GM23338 (cell line): ENCODE measurements around the gene FAM241B. TPM values are rescaled to one million over a fixed set of nuclear protein-coding genes. Genes with fewer than 3 reads are reported as not detected.

Experiments
- ATAC-seq: fragments of 200-7000 bp; cut with Tn5 transposase; 3 replicates; pipeline ENCODE4 v1.9.1; 2020
- DNase-seq: peaks from one replicate; pipeline ENCODE4 v3.0.0-alpha.2; 2015; ENCODE audit warnings: low spot score
- H2AFZ ChIP-seq: fragments of 200-600 bp; sonication (generic); 2 replicates; pipeline ENCODE4 v1.8.0; 2016; ENCODE audit warnings: antibody characterized with exemption, mild to moderate bottlenecking, moderate library complexity
- H3F3A ChIP-seq: fragments of 200-600 bp; sonication (generic); replicated peaks from 2 replicates; pipeline ENCODE4 v1.8.0; 2017; ENCODE audit warnings: antibody characterized with exemption, mixed run types, low read depth
- H3K27ac ChIP-seq: fragments of 200-600 bp; sonication (generic); 2 replicates; pipeline ENCODE4 v1.6.1; 2016; ENCODE audit warnings: low read depth
- H3K27me3 ChIP-seq: fragments of 200-600 bp; sonication (generic); 2 replicates; pipeline ENCODE4 v1.8.0; 2016; ENCODE audit warnings: mild to moderate bottlenecking, mixed run types, moderate library complexity; ENCODE audit not compliant: insufficient read depth
- H3K36me3 ChIP-seq: fragments of 200-600 bp; sonication (generic); 2 replicates; pipeline ENCODE4 v1.8.0; 2016; ENCODE audit warnings: mild to moderate bottlenecking; ENCODE audit not compliant: insufficient read depth
- H3K4me1 ChIP-seq: fragments of 200-600 bp; sonication (generic); 2 replicates; pipeline ENCODE4 v1.8.0; 2016; ENCODE audit warnings: mild to moderate bottlenecking, moderate library complexity; ENCODE audit not compliant: insufficient read depth
- H3K4me2 ChIP-seq: fragments of 200-600 bp; sonication (generic); 2 replicates; pipeline ENCODE4 v1.7.1; 2017; ENCODE audit warnings: mixed run types
- H3K4me3 ChIP-seq: fragments of 200-600 bp; sonication (generic); 2 replicates; pipeline ENCODE4 v1.6.1; 2016; ENCODE audit warnings: mixed run types
- H3K79me2 ChIP-seq: fragments of 200-600 bp; sonication (generic); replicated peaks from 2 replicates; pipeline ENCODE4 v1.8.0; 2017; ENCODE audit warnings: mild to moderate bottlenecking; ENCODE audit not compliant: insufficient read depth
- H3K9me2 ChIP-seq: fragments of 200-600 bp; sonication (generic); 2 replicates; pipeline ENCODE4 v1.8.0; 2017; ENCODE audit not compliant: insufficient read depth
- H4K20me1 ChIP-seq: fragments of 200-600 bp; sonication (generic); replicated peaks from 2 replicates; pipeline ENCODE4 v1.8.0; 2017; ENCODE audit warnings: mild to moderate bottlenecking; ENCODE audit not compliant: insufficient read depth
- H3K27ac Mint-ChIP-seq: 2 replicates; pipeline ENCODE4 v1.8.0; 2020; ENCODE audit warnings: inconsistent platforms, mild to moderate bottlenecking, moderate library complexity, mixed read lengths
- H3K27me3 Mint-ChIP-seq: 3 replicates; pipeline ENCODE4 v1.8.0; 2022; ENCODE audit warnings: low read depth, mild to moderate bottlenecking, moderate library complexity, mixed read lengths, inconsistent platforms; ENCODE audit not compliant: insufficient read depth, poor library complexity
- H3K36me3 Mint-ChIP-seq: 3 replicates; pipeline ENCODE4 v1.8.0; 2021; ENCODE audit warnings: low read depth, mild to moderate bottlenecking, inconsistent platforms, moderate library complexity, mixed read lengths
- H3K4me1 Mint-ChIP-seq: 3 replicates; pipeline ENCODE4 v1.8.0; 2020; ENCODE audit warnings: mild to moderate bottlenecking, inconsistent platforms, mixed read lengths
- H3K4me3 Mint-ChIP-seq: 3 replicates; pipeline ENCODE4 v1.8.0; 2021; ENCODE audit warnings: moderate library complexity, mild to moderate bottlenecking, inconsistent platforms, mixed read lengths
- H3K9me3 Mint-ChIP-seq: 3 replicates; pipeline ENCODE4 v1.8.0; 2020; ENCODE audit warnings: moderate library complexity, mild to moderate bottlenecking, inconsistent platforms, mixed read lengths
- CREB1 ChIP-seq: fragments of 250-450 bp; sonication (Bioruptor Pico); IDR thresholded peaks from 2 replicates; pipeline ENCODE4 v1.5.0; 2020; ENCODE audit warnings: low read depth, mild to moderate bottlenecking, moderate library complexity
- CTCF ChIP-seq, 2 experiments: fragments of 200-600 bp in 1 of 2; sonication (generic) in 1 of 2; conservative IDR thresholded peaks; 2 replicates each; pipeline versions ENCODE4 v1.5.1 to v1.6.1; 2016 to 2017; ENCODE audit warnings: antibody characterized with exemption in 2 of 2, low read depth in 2 of 2, mild to moderate bottlenecking in 2 of 2, moderate library complexity in 1 of 2
- ETS1 ChIP-seq: IDR thresholded peaks from 2 replicates; pipeline ENCODE4 v1.6.1; 2016; ENCODE audit warnings: antibody characterized with exemption
- EZH2 ChIP-seq: fragments of 200-600 bp; sonication (generic); IDR thresholded peaks from one replicate; pipeline ENCODE4 v1.8.0; 2017; ENCODE audit warnings: antibody characterized with exemption, mild to moderate bottlenecking, low read depth; ENCODE audit not compliant: unreplicated experiment
- EZH2phosphoT487 ChIP-seq: fragments of 200-600 bp; sonication (generic); IDR thresholded peaks from one replicate; pipeline ENCODE4 v1.8.1; 2018; ENCODE audit warnings: antibody characterized with exemption; ENCODE audit not compliant: unreplicated experiment
- JUNB ChIP-seq: IDR thresholded peaks from one replicate; pipeline ENCODE4 v1.6.1; 2016; ENCODE audit warnings: antibody characterized with exemption; ENCODE audit not compliant: unreplicated experiment
- NANOG ChIP-seq: IDR thresholded peaks from 2 replicates; pipeline ENCODE4 v1.6.1; 2016; ENCODE audit warnings: antibody characterized with exemption, borderline replicate concordance
- POLR2AphosphoS5 ChIP-seq: IDR thresholded peaks from 2 replicates; pipeline ENCODE4 v1.6.1; 2016; ENCODE audit warnings: antibody characterized with exemption, low read depth
- REST ChIP-seq: IDR thresholded peaks from one replicate; pipeline ENCODE4 v1.6.1; 2018; ENCODE audit warnings: antibody characterized with exemption; ENCODE audit not compliant: unreplicated experiment
- STAT1 ChIP-seq: IDR thresholded peaks from one replicate; pipeline ENCODE4 v1.6.1; 2016; ENCODE audit warnings: antibody characterized with exemption; ENCODE audit not compliant: unreplicated experiment
- ZNF114 ChIP-seq: fragments of 250-450 bp; sonication (Bioruptor Pico); IDR thresholded peaks from 2 replicates; pipeline ENCODE4 v1.5.0; 2020; ENCODE audit warnings: mild to moderate bottlenecking, moderate library complexity
- ZNF331 ChIP-seq: fragments of 250-450 bp; sonication (Bioruptor Pico); IDR thresholded peaks from 2 replicates; pipeline ENCODE4 v1.5.0; 2020; ENCODE audit warnings: low read depth, mild to moderate bottlenecking, moderate library complexity
- ZNF462 ChIP-seq: fragments of 250-450 bp; sonication (Bioruptor Pico); IDR thresholded peaks from 2 replicates; pipeline ENCODE4 v1.5.0; 2020; ENCODE audit warnings: mild to moderate bottlenecking, moderate library complexity
- polyA plus RNA-seq: library from polyadenylated mRNA; unstranded; fragments of >200 nt; fragmentation: Nextera tagmentation; extraction: Ambion mirVana; gene quantifications from 2 replicates; pipeline ENCODE4 v1.2.1, GENCODE V29; 2016
- total RNA-seq: library from RNA; depleted of rRNA; stranded (reverse); fragments of >200 nt; shearing (Covaris generic); gene quantifications from 2 replicates; pipeline ENCODE4 v1.2.3, GENCODE V29; 2014

FAM241B gene
- total and polyA plus RNA-seq, 2 experiments from 2014 or later = 6.7 to 28.3 TPM

GRCh38 chr10:69651362-69651761 is 21.3 kb downstream of the FAM241B start:
- Mint-ChIP-seq H3K27ac (no peak overlapping the region), H3K36me3 (no peaks in the 10 kb centered on the region), H3K4me3 (no peak overlapping the region), H3K27me3 (peaks cover 9% of the 10 kb centered on the region), H3K9me3 (peaks cover 9% of the 10 kb centered on the region), H3K4me1 (peaks cover 28% of the 10 kb centered on the region)
- Histone ChIP-seq H3K4me2 (no peak overlapping the region), H3K27ac (no peak overlapping the region), H2AFZ (no peak overlapping the region), H3K4me3 (no peak overlapping the region), H3K36me3 (no peaks in the 10 kb centered on the region), H4K20me1 (no peaks in the 10 kb centered on the region), H3F3A (no peaks in the 10 kb centered on the region), H3K27me3 (no peaks in the 10 kb centered on the region), H3K4me1 (peaks cover 4% of the 10 kb centered on the region), H3K79me2 (no peaks in the 10 kb centered on the region), H3K9me2 (no peaks in the 10 kb centered on the region)
- TF ChIP-seq ZNF331 (CRISPR knock-in tag) (no peak), ETS1 (no peak), EZH2 (no peak), POLR2AphosphoS5 (no peak), JUNB (no peak), NANOG (no peak), STAT1 (no peak), ZNF114 (CRISPR knock-in tag) (no peak), ZNF462 (CRISPR knock-in tag) (no peak), REST (no peak), EZH2phosphoT487 (no peak), CTCF (conservative IDR thresholded peaks at IDR 0.05; ENCODE audit: low read depth in 2 of 2) (no peak), CREB1 (CRISPR knock-in tag) (no peak)
- ATAC-seq (no peak), DNase-seq (no peak)
